Panc1 (cell line): ENCODE results near the gene ZBTB7C. TPM values are rescaled to one million over a fixed set of nuclear protein-coding genes. Genes with fewer than 3 reads are reported as not detected.

Source experiments
- ATAC-seq: fragments of 200-7000 bp; cut with Tn5 transposase; 2 replicates; pipeline ENCODE4 v1.9.1; 2020; ENCODE audit warnings: mild to moderate bottlenecking, moderate library complexity
- BruUV-seq: library from RNA; stranded (reverse); fragments of 400-500 nt; replicated peaks from 2 replicates; lab custom pipeline; 2021; lab: Mats Ljungman, UMichigan
- CTCF ChIA-PET: fragments of 300-600 bp; sonication (Branson Sonifier 250); formaldehyde crosslinking; loops from one replicate; lab custom pipeline; 2022; ENCODE audit warnings: antibody characterized with exemption; lab: Charles Lee
- POLR2A ChIA-PET: fragments of 300-600 bp; sonication (Branson Sonifier 250); formaldehyde crosslinking; loops from one replicate; lab custom pipeline; 2022; ENCODE audit warnings: antibody characterized with exemption; lab: Charles Lee
- DNase-seq: peaks from one replicate; pipeline ENCODE4 v3.0.0-alpha.2; 2010; ENCODE audit warnings: low read depth, low spot score
- H3K27ac ChIP-seq: 2 replicates; pipeline ENCODE4 v1.5.1; 2011; ENCODE audit warnings: mild to moderate bottlenecking, low read length, inconsistent platforms
- H3K27me3 ChIP-seq: fragments of 200-500 bp; sonication (Bioruptor generic); 2 replicates; pipeline ENCODE4 v1.6.0; 2014; ENCODE audit warnings: low read length, inconsistent platforms; ENCODE audit not compliant: control insufficient read depth, insufficient read depth
- H3K36me3 ChIP-seq: fragments of 200-500 bp; sonication (Bioruptor generic); 2 replicates; pipeline ENCODE4 v1.5.1; 2014; ENCODE audit warnings: inconsistent platforms, mild to moderate bottlenecking, low read length, moderate library complexity; ENCODE audit not compliant: control insufficient read depth, insufficient read depth
- H3K4me1 ChIP-seq: 2 replicates; pipeline ENCODE4 v1.5.1; 2011; ENCODE audit warnings: inconsistent platforms, mild to moderate bottlenecking, low read length, moderate library complexity; ENCODE audit not compliant: control insufficient read depth, insufficient read depth
- H3K4me3 ChIP-seq, 2 experiments: 2 replicates each; pipeline ENCODE4 v1.5.1; 2011 to 2012; ENCODE audit warnings: low read depth in 2 of 2, low read length in 2 of 2, mild to moderate bottlenecking in 2 of 2, inconsistent platforms in 1 of 2, moderate library complexity in 1 of 2
- H3K9me3 ChIP-seq: fragments of 200-500 bp; sonication (Bioruptor generic); 2 replicates; pipeline ENCODE4 v1.5.1; 2014; ENCODE audit warnings: low read depth, mild to moderate bottlenecking, inconsistent platforms, low read length, moderate library complexity; ENCODE audit not compliant: control insufficient read depth, insufficient read depth
- CTCF ChIP-seq: fragments of 450-650 bp; IDR thresholded peaks from 2 replicates; pipeline ENCODE4 v1.5.1; 2017; ENCODE audit warnings: mild to moderate bottlenecking
- POLR2AphosphoS5 ChIP-seq: IDR thresholded peaks from 2 replicates; pipeline ENCODE4 v1.6.1; 2012; ENCODE audit warnings: mild to moderate bottlenecking, low read depth, low read length, moderate library complexity
- REST ChIP-seq, 2 experiments: IDR thresholded peaks; 2 replicates each; pipeline ENCODE4 v1.6.1; 2011 to 2012; ENCODE audit warnings: low read depth in 2 of 2, control low read depth in 1 of 2, low read length in 1 of 2, mild to moderate bottlenecking in 1 of 2, moderate library complexity in 1 of 2; ENCODE audit not compliant: insufficient read depth in 1 of 2
- SIN3A ChIP-seq: IDR thresholded peaks from 2 replicates; pipeline ENCODE4 v1.6.1; 2012; ENCODE audit warnings: low read depth, mild to moderate bottlenecking, low read length, moderate library complexity, borderline replicate concordance; ENCODE audit not compliant: insufficient read depth
- TCF7L2 ChIP-seq: IDR thresholded peaks from 2 replicates; pipeline ENCODE4 v1.6.1; 2011; ENCODE audit warnings: mild to moderate bottlenecking, low read depth, low read length, inconsistent platforms
- in situ Hi-C: cut with HindIII; loops from 2 replicates; pipeline ENCODE4 v1.10.0; 2016; ENCODE audit warnings: low sequenced_read_pairs, low pct_unique_long_range_greater_than_20kb
- intact Hi-C: fragments of 100-400 bp; cut with micrococcal nuclease; formaldehyde crosslinking; loops from one replicate; pipeline ENCODE4 v1.10.0; 2022; ENCODE audit not compliant: unreplicated experiment
- total RNA-seq: library from RNA; stranded (reverse); gene quantifications from one replicate; pipeline ENCODE4 v1.2.1, GENCODE V29; 2021; ENCODE audit not compliant: unreplicated experiment

ZBTB7C gene
- total RNA-seq, 1 experiment from 2014 or later, result 0.03 TPM

GRCh38 chr18:48428475-48429177 lies 19.4 kb upstream of the ZBTB7C start:
- in situ Hi-C loops (no loop called here), intact Hi-C loops (no loop called here)
- no TSS peak for BruUV-seq
- no peak for TF ChIP-seq TCF7L2
- no peak for TF ChIP-seq SIN3A
- TF ChIP-seq POLR2AphosphoS5, result no peak
- TF ChIP-seq REST (IDR thresholded peaks at IDR 0.05; ENCODE audit: insufficient read depth in 1 of 2, low read depth in 2 of 2, low read length in 1 of 2), result no peak
- TF ChIP-seq CTCF, result no peak
- ChIA-PET POLR2A (no interaction called here), CTCF (no interaction called here)
- H3K36me3 ChIP-seq, result no peaks in the 10 kb centered on the region
- no peaks in the 10 kb centered on the region for H3K9me3 ChIP-seq
- DNase-seq (no peak), ATAC-seq (no peak)
- H3K4me3 ChIP-seq, result no peak overlapping the region
- no peaks in the 10 kb centered on the region for H3K4me1 ChIP-seq
- no peak overlapping the region for H3K27ac ChIP-seq
- H3K27me3 ChIP-seq, result peaks cover 3% of the 10 kb centered on the region

GRCh38 chr18:48422947-48423378 lies 13.8 kb upstream of the ZBTB7C start:
- intact Hi-C loops (no loop called here), in situ Hi-C loops (no loop called here)
- ChIA-PET CTCF (no interaction called here), POLR2A (no interaction called here)
- no peak for ATAC-seq
- DNase-seq, result no peak
- Histone ChIP-seq H3K4me3 (no peak overlapping the region), H3K27me3 (peaks cover 2% of the 10 kb centered on the region), H3K4me1 (no peaks in the 10 kb centered on the region), H3K9me3 (no peaks in the 10 kb centered on the region), H3K36me3 (no peaks in the 10 kb centered on the region), H3K27ac (no peak overlapping the region)
- no TSS peak for BruUV-seq
- TF ChIP-seq TCF7L2 (no peak), SIN3A (no peak), REST (IDR thresholded peaks at IDR 0.05; ENCODE audit: insufficient read depth in 1 of 2, low read depth in 2 of 2, low read length in 1 of 2) (no peak), POLR2AphosphoS5 (no peak), CTCF (no peak)
